CD14-positive monocyte (primary cell): Measurements from ENCODE around the gene PKP4. TPM values are rescaled to one million over a fixed set of nuclear protein-coding genes. Genes with fewer than 3 reads are reported as not detected.

Experiments
- DNase-seq, 3 donors: peaks; one replicate each; pipeline ENCODE4 v3.0.0-alpha.2; 2011 to 2022
- H2AFZ ChIP-seq: 2 replicates; pipeline ENCODE4 v1.6.0; 2012; ENCODE audit warnings: mild to moderate bottlenecking, low read depth, low read length, inconsistent platforms; ENCODE audit not compliant: insufficient read depth, poor library complexity, severe bottlenecking
- H3K27ac ChIP-seq, 2 donors: 1 replicate in 1 of 2; 2 replicates in 1 of 2; pipeline ENCODE4 v1.5.1; 2012 to 2013; ENCODE audit warnings: low read length in 2 of 2, control low read depth in 1 of 2, inconsistent platforms in 1 of 2, low read depth in 1 of 2, mild to moderate bottlenecking in 1 of 2
- H3K27me3 ChIP-seq, 2 donors: one replicate each; pipeline versions ENCODE4 v1.6.0 to v1.6.1; 2011 to 2013; ENCODE audit warnings: low read length in 2 of 2; ENCODE audit not compliant: control insufficient read depth in 2 of 2, insufficient read depth in 2 of 2
- H3K36me3 ChIP-seq, 2 donors: replicated peaks in 1 of 2; 1 replicate in 1 of 2; 2 replicates in 1 of 2; pipeline versions ENCODE4 v1.5.1 to v1.6.1; 2012 to 2013; ENCODE audit warnings: low read length in 2 of 2, control low read depth in 1 of 2, inconsistent platforms in 1 of 2, mild to moderate bottlenecking in 1 of 2; ENCODE audit not compliant: insufficient read depth in 2 of 2, control insufficient read depth in 1 of 2
- H3K4me1 ChIP-seq, 2 donors: 1 replicate in 1 of 2; 2 replicates in 1 of 2; pipeline versions ENCODE4 v1.5.1 to v1.6.1; 2012 to 2013; ENCODE audit warnings: low read length in 2 of 2, control low read depth in 1 of 2, inconsistent platforms in 1 of 2, mild to moderate bottlenecking in 1 of 2, moderate library complexity in 1 of 2; ENCODE audit not compliant: insufficient read depth in 2 of 2, control insufficient read depth in 1 of 2
- H3K4me2 ChIP-seq: replicated peaks from 2 replicates; pipeline ENCODE3; 2012; ENCODE audit warnings: low read length, moderate library complexity, mild to moderate bottlenecking; ENCODE audit not compliant: poor library complexity, severe bottlenecking; ENCODE audit errors: extremely low read depth
- H3K4me3 ChIP-seq, 3 experiments: fragments of 200-600 bp in 1 of 3; sonication (generic) in 1 of 3; replicated peaks in 1 of 3; 1 replicate in 2 of 3; 2 replicates in 1 of 3; pipeline ENCODE4 v1.5.1; 2011 to 2013; ENCODE audit warnings: low read length in 3 of 3, mild to moderate bottlenecking in 3 of 3, control low read depth in 2 of 3, low read depth in 2 of 3, inconsistent platforms in 1 of 3, moderate library complexity in 1 of 3
- H3K79me2 ChIP-seq: 2 replicates; pipeline ENCODE4 v1.6.0; 2012; ENCODE audit warnings: mild to moderate bottlenecking, control low read depth, inconsistent platforms, low read length, moderate library complexity; ENCODE audit not compliant: insufficient read depth
- H3K9ac ChIP-seq: 2 replicates; pipeline ENCODE4 v1.6.0; 2017; ENCODE audit warnings: low read length, mild to moderate bottlenecking; ENCODE audit not compliant: insufficient read depth, poor library complexity, severe bottlenecking
- H3K9me3 ChIP-seq, 2 donors: replicated peaks in 1 of 2; 1 replicate in 1 of 2; 2 replicates in 1 of 2; pipeline versions ENCODE4 v1.5.1 to v1.6.1; 2012 to 2013; ENCODE audit warnings: low read length in 2 of 2, control low read depth in 1 of 2; ENCODE audit not compliant: control insufficient read depth in 1 of 2, insufficient read depth in 1 of 2
- H4K20me1 ChIP-seq: 2 replicates; pipeline ENCODE4 v1.6.0; 2012; ENCODE audit warnings: mild to moderate bottlenecking, low read length, control low read depth, moderate library complexity; ENCODE audit not compliant: insufficient read depth
- H3K27ac Mint-ChIP-seq, 7 donors: one replicate each; pipeline ENCODE4 v1.8.0; 2020; ENCODE audit warnings: mild to moderate bottlenecking in 7 of 7, mixed read lengths in 7 of 7, moderate library complexity in 6 of 7, inconsistent platforms in 2 of 7
- H3K27me3 Mint-ChIP-seq, 3 donors: one replicate each; pipeline ENCODE4 v1.8.0; 2021 to 2022; ENCODE audit warnings: low read depth in 3 of 3, mild to moderate bottlenecking in 3 of 3, mixed read lengths in 3 of 3, moderate library complexity in 3 of 3, inconsistent platforms in 1 of 3
- H3K36me3 Mint-ChIP-seq, 2 donors: one replicate each; pipeline ENCODE4 v1.8.0; 2020; ENCODE audit warnings: mixed read lengths in 2 of 2, inconsistent platforms in 1 of 2, mild to moderate bottlenecking in 1 of 2
- H3K4me1 Mint-ChIP-seq: one replicate; pipeline ENCODE4 v1.8.0; 2020; ENCODE audit warnings: mild to moderate bottlenecking, mixed read lengths
- H3K4me3 Mint-ChIP-seq, 2 donors: one replicate each; pipeline ENCODE4 v1.8.0; 2020; ENCODE audit warnings: mild to moderate bottlenecking in 2 of 2, mixed read lengths in 2 of 2, moderate library complexity in 1 of 2
- H3K9me3 Mint-ChIP-seq, 7 donors: one replicate each; pipeline ENCODE4 v1.8.0; 2020 to 2022; ENCODE audit warnings: mixed read lengths in 7 of 7, mild to moderate bottlenecking in 6 of 7, moderate library complexity in 6 of 7, inconsistent platforms in 2 of 7
- CTCF ChIP-seq: fragments of 200-600 bp; IDR thresholded peaks from one replicate; pipeline ENCODE4 v1.8.0; 2022; ENCODE audit warnings: antibody characterized with exemption, mild to moderate bottlenecking
- WGBS: methylation state at CpG from one replicate; pipeline ENCODE4 v1.1.5; 2013; ENCODE audit warnings: missing lambda C conversion rate; ENCODE audit not compliant: insufficient coverage; 5-methylcytosine and 5-hydroxymethylcytosine counted together
- intact Hi-C, 2 donors: fragments of 100-400 bp; cut with micrococcal nuclease; formaldehyde crosslinking; loops; one replicate each; pipeline versions ENCODE4 v1.15.0 to v1.15.1; 2023
- polyA plus RNA-seq, 3 donors: library from polyadenylated mRNA; depleted of rRNA in 1 of 3; unstranded in 2 of 3; stranded (reverse) in 1 of 3; fragments of 300-500 nt in 2 of 3; fragments of >200 nt in 1 of 3; fragmentation: Illumina TruSeq in 2 of 3; gene quantifications; 1 replicate in 2 of 3; 2 replicates in 1 of 3; pipeline ENCODE4 v1.2.3, GENCODE V29; 2012 to 2021

The PKP4 gene
- polyA plus RNA-seq, 3 donors, result 0.33 to 9.4 (median 0.73) TPM

- no peaks in the 10 kb centered on the region for H3K4me1 ChIP-seq
- H3K9ac ChIP-seq, result no peak overlapping the region
- Mint-ChIP-seq H3K4me1 (peaks cover 9% of the 10 kb centered on the region), H3K27me3 (no peaks in the 10 kb centered on the region), H3K9me3 (no peaks in the 10 kb centered on the region), H3K27ac (no peak overlapping the region), H3K4me3 (no peak overlapping the region), H3K36me3 (peaks cover 0 to 5% of the 10 kb centered on the region in 2 donors)
- intact Hi-C loops, result no loop called here
- H3K27me3 ChIP-seq, result no peaks in the 10 kb centered on the region
- no peaks in the 10 kb centered on the region for H3K9me3 ChIP-seq
- no CpG with 5 or more reads among the region's 1 CpG for WGBS
- H4K20me1 ChIP-seq, result no peaks in the 10 kb centered on the region
- no peaks in the 10 kb centered on the region for H3K79me2 ChIP-seq
- no peak overlapping the region for H3K27ac ChIP-seq
- H3K4me2 ChIP-seq, result no peak overlapping the region
- TF ChIP-seq CTCF, result no peak
- no peaks in the 10 kb centered on the region for H3K36me3 ChIP-seq
- H3K4me3 ChIP-seq, result no peak overlapping the region
- DNase-seq, result no peak
- H2AFZ ChIP-seq, result no peak overlapping the region
These were observed 22.1 kb downstream of the PKP4 start for GRCh38 chr2:158478816-158479215.

DNA sequence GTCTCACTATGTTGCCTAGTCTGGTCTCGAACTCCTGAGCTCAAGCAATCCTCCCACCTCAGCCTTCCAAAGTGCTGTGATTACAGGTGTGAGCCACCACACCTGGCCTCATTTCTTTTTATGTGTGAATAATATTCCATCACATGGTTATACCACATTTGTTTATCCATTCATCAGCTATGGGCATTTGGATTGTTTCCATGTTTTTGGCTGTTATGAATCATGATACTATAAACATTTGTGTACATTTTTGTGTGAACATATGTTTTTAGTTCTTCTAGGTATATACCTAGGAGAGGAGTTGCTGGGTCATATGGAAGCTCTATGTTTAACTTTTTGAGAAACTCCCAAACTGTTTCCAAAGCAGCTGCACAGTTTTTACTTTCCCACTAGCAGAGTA is 24.4 kb downstream of the PKP4 start:
- no CpG with 5 or more reads among the region's 1 CpG for WGBS
- Histone ChIP-seq H3K27ac (no peak overlapping the region), H3K9me3 (no peaks in the 10 kb centered on the region), H3K36me3 (no peaks in the 10 kb centered on the region), H2AFZ (no peak overlapping the region), H4K20me1 (no peaks in the 10 kb centered on the region), H3K4me2 (no peak overlapping the region), H3K9ac (no peak overlapping the region), H3K79me2 (peaks cover 13% of the 10 kb centered on the region), H3K4me1 (no peaks in the 10 kb centered on the region), H3K27me3 (no peaks in the 10 kb centered on the region), H3K4me3 (no peak overlapping the region)
- Mint-ChIP-seq H3K27me3 (no peaks in the 10 kb centered on the region), H3K27ac (no peak overlapping the region), H3K36me3 (peaks cover 0 to 3% of the 10 kb centered on the region in 2 donors), H3K4me3 (no peak overlapping the region), H3K4me1 (peaks cover 9% of the 10 kb centered on the region), H3K9me3 (no peaks in the 10 kb centered on the region)
- no peak for DNase-seq
- intact Hi-C loops, result no loop called here
- no peak for TF ChIP-seq CTCF
